ENCODE data around the gene TRAF6.

Gene TRAF6

DNA sequence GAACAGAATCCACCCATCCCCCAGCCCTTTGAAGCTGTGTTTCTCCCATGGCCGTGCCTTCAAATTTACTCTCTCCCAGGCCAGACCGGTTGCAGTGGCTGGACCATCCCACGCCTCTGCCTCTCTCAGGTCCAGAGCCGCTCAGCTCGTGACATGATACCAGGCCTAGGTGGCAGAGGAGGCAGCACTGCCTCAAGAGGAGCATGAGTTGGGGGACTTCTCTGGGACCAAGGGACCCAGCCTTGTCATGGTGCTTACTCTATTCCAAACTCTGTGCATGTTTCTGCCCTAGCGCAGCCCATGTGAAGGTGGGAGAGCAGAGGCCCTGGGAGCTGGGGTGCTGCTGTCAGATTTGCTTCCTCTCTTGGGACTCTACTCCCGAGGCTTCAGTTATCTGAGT lies 51.0 kb downstream of the TRAF6 start:
- no peak for DNase-seq (ENCODE audit: low read depth, low spot score)

DNA sequence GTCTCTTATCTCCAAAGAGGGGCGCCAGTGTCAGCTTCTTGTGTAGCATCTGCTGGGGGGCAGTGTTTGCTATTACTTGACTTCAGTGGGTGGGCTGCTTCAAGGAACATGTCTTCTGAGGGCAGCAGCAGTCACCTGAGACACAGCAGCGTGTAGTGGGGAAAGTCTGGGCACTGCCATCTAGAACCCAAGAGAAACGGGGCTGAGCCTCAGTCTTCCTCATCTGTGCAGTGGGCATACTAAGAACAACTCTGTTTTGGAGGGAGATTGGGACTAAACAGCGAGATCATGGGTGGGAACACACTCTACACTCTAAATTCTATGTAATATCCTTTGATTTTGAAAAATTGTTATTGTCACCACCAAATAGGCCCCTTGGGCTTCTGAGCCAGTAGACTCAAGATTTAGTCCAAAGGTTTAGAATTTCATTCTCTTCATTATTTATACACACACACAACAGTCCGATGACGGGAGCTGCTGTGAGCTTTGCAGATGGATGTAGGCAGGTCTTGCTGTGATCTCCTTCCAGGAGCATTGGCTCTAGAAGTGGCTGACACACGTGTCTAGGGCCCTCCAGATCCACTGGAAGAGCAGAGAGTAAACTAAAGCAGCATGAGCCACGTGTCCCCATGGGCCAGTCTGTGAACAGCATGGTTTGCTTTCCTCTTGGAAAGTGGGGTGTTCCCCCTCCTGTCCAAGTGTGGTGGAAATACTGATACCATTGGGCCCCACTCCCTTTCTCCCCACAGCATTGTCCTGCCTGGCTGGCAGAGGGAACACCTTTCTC lies 51.8 kb downstream of the TRAF6 start:
- DNase-seq (ENCODE audit: low read depth, low spot score): no peak

GRCh38 chr11:36456156-36456555 lies 53.9 kb downstream of the TRAF6 start:
- DNase-seq (ENCODE audit: low read depth, low spot score): no peak

- DNase-seq (ENCODE audit: low read depth, low spot score): peak; percentile 90
These were observed 54.4 kb downstream of the TRAF6 start for GRCh38 chr11:36455658-36456111.

GRCh38 chr11:36454941-36455631 lies 55.0 kb downstream of the TRAF6 start:
- peak; percentile 20 for DNase-seq (ENCODE audit: low read depth, low spot score)

DNA sequence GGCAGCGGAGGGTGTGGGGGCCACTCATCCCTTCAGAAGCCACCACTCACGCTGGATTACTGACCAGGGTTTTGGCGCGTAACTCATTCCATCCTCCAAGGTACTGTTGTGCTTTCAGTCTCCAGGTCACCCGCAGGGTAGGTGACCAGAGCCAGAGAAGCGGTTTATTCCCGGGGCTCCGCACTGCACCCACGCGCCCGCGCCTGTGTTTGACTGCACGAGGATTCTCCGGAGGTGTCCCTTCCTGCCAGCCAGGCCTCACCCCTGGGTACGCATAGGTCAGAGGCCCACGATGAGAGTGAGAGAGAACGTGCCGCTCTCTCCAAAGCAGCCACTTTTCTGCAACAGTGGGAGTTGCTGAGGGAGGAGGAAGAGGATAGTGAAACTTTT lies 55.5 kb downstream of the TRAF6 start:
- no peak for DNase-seq (ENCODE audit: low read depth, low spot score)

- no peak for DNase-seq (ENCODE audit: low read depth, low spot score)
These were observed 56.4 kb downstream of the TRAF6 start for GRCh38 chr11:36453678-36454077.

GRCh38 chr11:36452961-36453360 lies 57.1 kb downstream of the TRAF6 start:
- DNase-seq (ENCODE audit: low read depth, low spot score): no peak

GRCh38 chr11:36452236-36452940 lies 57.7 kb downstream of the TRAF6 start:
- peak; percentile 46 for DNase-seq (ENCODE audit: low read depth, low spot score)

GRCh38 chr11:36451681-36452080 lies 58.4 kb downstream of the TRAF6 start:
- DNase-seq (ENCODE audit: low read depth, low spot score): no peak

DNA sequence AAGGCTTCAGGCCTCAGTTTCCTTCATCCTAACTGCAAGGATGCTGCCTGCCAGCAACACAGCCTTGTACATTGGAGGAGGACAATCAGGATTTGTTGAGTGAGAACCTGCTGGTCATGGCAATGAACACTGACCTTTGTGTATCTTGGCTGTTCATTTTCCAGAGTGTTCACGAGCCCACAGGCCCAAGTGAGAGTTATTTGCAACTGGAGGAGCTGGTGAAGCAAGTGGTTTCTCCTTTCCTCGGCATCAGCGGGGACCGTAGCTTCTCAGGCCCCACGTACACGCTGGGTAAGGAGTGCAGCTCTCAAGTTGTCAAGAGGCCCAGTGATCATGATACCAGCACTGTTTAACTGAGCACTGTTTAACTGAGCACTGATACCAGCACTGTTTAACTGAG lies 59.0 kb downstream of the TRAF6 start:
- DNase-seq (ENCODE audit: low read depth, low spot score): no peak

DNA sequence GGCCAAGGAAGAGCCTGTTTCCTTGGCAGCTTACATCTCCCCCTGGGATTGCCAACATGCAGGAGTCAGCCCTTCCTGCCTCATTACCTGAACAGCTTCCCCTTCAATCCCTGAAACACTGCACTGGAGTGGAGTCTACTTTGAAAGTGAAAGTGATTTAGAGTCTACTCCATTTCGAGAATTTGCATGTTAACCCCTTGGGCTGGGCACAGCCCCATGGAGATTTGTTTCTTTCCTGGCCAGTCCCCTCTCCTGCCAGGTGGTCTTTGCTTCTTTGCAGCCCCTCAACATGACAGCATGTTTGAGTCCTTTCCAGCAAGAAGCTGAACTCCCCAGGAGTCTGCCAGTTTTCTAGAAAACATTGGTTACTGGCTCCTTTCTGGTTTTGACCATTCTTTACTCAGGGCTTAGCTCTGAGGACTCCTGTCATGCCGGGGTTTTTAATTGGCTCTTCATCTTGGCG lies 59.9 kb downstream of the TRAF6 start:
- DNase-seq (ENCODE audit: low read depth, low spot score): no peak

GRCh38 chr11:36449561-36450096 lies 60.4 kb downstream of the TRAF6 start:
- DNase-seq (ENCODE audit: low read depth, low spot score): no peak

GRCh38 chr11:36447947-36448346 lies 62.1 kb downstream of the TRAF6 start:
- DNase-seq (ENCODE audit: low read depth, low spot score): no peak

GRCh38 chr11:36447514-36447913 lies 62.6 kb downstream of the TRAF6 start:
- DNase-seq (ENCODE audit: low read depth, low spot score): no peak

- no peak for DNase-seq (ENCODE audit: low read depth, low spot score)
These were observed 63.9 kb downstream of the TRAF6 start for GRCh38 chr11:36446135-36446534.

GRCh38 chr11:36443661-36444060 lies 66.4 kb downstream of the TRAF6 start:
- DNase-seq (ENCODE audit: low read depth, low spot score): no peak

- DNase-seq (ENCODE audit: low read depth, low spot score): no peak
These were observed 68.4 kb downstream of the TRAF6 start for GRCh38 chr11:36441610-36442208.

GRCh38 chr11:36438126-36438525 lies 71.9 kb downstream of the TRAF6 start:
- no peak for DNase-seq (ENCODE audit: low read depth, low spot score)

DNA sequence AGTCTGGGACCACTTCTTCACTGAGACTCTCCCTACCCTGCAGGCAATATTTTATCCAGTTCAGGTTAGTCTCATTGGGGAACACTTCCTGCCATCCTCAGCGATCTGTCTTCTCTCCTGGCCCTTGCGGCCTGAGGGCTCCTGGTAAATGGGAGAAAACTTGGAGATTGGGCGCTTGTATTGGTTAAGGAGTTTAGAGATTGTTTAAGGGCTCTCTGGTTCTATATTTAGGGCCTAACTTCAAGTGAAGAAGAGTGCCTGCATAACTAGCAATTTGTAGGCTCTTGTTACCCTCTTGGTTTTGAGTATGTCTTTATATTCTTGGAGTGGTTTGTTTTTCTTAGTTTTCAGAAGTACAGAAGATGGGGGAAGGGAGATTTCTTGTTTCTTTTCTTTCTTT lies 72.7 kb downstream of the TRAF6 start:
- DNase-seq (ENCODE audit: low read depth, low spot score): no peak

Measured in brain pericyte (primary cell).